ENCODE measurements around the gene TM9SF2.

DNA sequence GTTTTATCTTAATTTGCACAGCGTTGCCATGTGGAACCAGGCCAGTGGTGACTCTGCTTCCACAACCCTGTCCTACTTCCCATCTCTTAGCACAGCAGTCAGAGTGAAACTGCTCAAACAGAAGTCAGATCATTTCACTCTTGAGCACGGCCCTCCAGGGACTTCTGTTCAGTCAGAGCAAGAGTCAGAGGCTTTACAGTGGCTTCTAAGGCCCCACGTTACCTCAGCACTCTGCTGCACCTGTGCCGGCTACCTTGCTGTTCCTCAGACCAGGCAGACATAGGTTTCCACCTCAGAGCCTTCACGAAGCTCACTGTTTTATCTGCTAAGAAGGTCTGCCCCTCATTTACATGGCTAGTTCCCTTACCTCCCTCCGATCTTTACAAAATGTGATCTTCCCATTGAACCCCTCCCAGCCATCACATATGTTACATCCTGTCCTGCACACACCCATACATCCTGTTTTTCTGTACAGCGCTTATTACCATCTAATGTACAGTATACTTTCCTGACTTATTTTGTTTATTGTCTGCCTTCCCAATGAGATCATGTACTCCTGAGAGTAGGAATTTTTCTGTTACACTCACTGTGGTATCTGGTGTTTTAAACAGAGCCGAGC is 41.6 kb downstream of the TM9SF2 start:
- TF ChIP-seq, protein P1, sequence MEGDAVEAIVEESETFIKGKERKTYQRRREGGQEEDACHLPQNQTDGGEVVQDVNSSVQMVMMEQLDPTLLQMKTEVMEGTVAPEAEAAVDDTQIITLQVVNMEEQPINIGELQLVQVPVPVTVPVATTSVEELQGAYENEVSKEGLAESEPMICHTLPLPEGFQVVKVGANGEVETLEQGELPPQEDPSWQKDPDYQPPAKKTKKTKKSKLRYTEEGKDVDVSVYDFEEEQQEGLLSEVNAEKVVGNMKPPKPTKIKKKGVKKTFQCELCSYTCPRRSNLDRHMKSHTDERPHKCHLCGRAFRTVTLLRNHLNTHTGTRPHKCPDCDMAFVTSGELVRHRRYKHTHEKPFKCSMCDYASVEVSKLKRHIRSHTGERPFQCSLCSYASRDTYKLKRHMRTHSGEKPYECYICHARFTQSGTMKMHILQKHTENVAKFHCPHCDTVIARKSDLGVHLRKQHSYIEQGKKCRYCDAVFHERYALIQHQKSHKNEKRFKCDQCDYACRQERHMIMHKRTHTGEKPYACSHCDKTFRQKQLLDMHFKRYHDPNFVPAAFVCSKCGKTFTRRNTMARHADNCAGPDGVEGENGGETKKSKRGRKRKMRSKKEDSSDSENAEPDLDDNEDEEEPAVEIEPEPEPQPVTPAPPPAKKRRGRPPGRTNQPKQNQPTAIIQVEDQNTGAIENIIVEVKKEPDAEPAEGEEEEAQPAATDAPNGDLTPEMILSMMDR (conservative IDR thresholded peaks at IDR 0.05; ENCODE audit: low read depth, low read length): no peak
- no peak for TF ChIP-seq EZH2phosphoT487 (IDR thresholded peaks at IDR 0.05; ENCODE audit: borderline replicate concordance, low read length)

Data from PC-3 (cell line).